ENCODE results near the gene GBP2. TPM values are rescaled to one million over a fixed set of nuclear protein-coding genes. Genes with fewer than 3 reads are reported as not detected.

The GBP2 gene
- total RNA-seq, 1 experiment from 2014 or later = 0.24 TPM

DNA sequence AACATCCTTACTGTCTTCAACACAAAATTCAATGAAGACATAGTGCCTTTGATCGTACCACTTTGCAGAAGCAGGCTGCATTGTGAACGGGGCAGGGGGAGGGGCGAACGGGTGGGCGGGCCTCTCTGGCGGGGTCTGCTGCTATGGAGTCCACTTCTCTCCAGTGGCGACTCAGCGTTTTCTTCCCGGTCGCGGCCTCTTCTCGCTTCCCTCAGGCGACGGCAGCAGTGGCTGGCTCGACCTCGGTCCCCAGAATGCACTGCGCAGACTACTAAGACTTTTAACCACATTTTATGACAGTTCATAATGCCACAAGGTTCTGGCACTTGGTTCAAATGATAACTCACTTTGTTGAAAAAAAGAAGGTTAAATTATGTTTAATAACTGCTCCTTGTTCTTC is 21.2 kb downstream of the GBP2 start (continued):
- TF ChIP-seq USF2 (CRISPR knock-in tag; IDR thresholded peaks at IDR 0.05) = no peak

DNA sequence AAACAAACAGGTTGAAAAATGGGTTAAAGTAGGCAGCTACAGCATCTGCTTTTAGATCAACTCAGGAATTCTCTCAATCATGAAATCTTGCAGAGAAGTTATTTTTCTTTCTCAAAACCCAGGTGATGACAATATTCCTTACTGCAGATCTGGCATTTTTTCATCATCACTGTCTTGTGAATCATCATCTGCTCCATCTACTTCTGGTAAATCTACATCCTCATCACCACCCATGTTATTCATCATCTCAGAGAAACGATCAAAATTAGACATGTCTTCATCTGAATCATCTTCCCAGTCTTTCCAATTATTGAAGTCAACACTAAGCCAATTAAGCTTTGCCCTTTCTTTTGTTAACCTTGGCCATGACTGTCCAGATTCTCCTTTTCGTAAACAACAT is 21.8 kb downstream of the GBP2 start:
- TF ChIP-seq NFYB (CRISPR knock-in tag; conservative IDR thresholded peaks at IDR 0.05; ENCODE audit: low read depth) (no peak), MYBL2 (CRISPR knock-in tag; IDR thresholded peaks at IDR 0.05) (no peak), CTCF (IDR thresholded peaks at IDR 0.05) (no peak), EMX1 (CRISPR knock-in tag; IDR thresholded peaks at IDR 0.05) (no peak), OVOL2 (CRISPR knock-in tag; IDR thresholded peaks at IDR 0.05; ENCODE audit: borderline replicate concordance) (no peak), ATF1 (CRISPR knock-in tag; IDR thresholded peaks at IDR 0.05) (no peak), ZNF232 (CRISPR knock-in tag; IDR thresholded peaks at IDR 0.05) (no peak), ZNF281 (CRISPR knock-in tag; IDR thresholded peaks at IDR 0.05) (no peak), ZNF263 (CRISPR knock-in tag; IDR thresholded peaks at IDR 0.05; ENCODE audit: low read depth) (no peak), MLX (CRISPR knock-in tag; IDR thresholded peaks at IDR 0.05) (no peak), SMAD3 (CRISPR knock-in tag; IDR thresholded peaks at IDR 0.05; ENCODE audit: borderline replicate concordance) (no peak), MXD4 (CRISPR knock-in tag; IDR thresholded peaks at IDR 0.05; ENCODE audit: borderline replicate concordance) (no peak)
- TF ChIP-seq, protein P1, sequence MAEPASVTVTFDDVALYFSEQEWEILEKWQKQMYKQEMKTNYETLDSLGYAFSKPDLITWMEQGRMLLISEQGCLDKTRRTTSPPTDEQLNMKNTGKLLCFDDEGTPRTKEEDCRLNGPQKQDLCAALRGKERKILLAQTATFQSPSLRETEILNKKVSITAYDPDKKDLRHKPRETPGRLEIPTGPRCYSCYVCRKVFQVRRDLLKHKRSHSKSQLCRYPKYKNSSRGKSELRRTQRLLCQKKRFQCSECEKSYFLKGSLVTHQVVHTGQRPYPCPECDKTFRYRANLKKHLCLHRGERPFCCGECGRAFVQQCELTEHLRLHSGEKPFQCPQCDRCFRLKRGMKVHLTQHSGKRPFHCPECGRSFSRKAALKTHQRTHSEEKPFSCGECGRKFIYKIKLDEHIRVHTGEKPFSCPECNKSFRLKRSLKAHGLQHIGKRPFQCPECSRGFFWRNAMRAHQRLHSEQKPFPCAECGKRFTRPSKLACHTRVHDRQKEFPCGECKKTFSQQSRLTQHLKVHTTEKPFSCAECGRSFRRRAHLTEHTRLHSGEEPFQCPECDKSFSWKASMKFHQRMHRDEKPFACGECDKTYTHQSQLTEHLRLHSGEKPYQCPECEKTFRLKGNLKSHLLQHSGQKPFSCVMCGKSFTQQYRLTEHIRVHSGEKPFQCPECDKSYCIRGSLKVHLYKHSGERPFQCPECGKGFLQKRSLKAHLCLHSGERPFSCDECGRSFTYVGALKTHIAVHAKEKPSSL (CRISPR knock-in tag; conservative IDR thresholded peaks at IDR 0.05) = no peak
- TF ChIP-seq, protein P2, sequence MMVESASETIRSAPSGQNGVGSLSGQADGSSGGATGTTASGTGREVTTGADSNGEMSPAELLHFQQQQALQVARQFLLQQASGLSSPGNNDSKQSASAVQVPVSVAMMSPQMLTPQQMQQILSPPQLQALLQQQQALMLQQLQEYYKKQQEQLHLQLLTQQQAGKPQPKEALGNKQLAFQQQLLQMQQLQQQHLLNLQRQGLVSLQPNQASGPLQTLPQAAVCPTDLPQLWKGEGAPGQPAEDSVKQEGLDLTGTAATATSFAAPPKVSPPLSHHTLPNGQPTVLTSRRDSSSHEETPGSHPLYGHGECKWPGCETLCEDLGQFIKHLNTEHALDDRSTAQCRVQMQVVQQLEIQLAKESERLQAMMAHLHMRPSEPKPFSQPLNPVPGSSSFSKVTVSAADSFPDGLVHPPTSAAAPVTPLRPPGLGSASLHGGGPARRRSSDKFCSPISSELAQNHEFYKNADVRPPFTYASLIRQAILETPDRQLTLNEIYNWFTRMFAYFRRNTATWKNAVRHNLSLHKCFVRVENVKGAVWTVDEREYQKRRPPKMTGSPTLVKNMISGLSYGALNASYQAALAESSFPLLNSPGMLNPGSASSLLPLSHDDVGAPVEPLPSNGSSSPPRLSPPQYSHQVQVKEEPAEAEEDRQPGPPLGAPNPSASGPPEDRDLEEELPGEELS (CRISPR knock-in tag; IDR thresholded peaks at IDR 0.05) = no peak
- H3K4me3 Mint-ChIP-seq = no peak overlapping the region
- peaks cover 12% of the 10 kb centered on the region for H3K4me1 Mint-ChIP-seq
- H3K27ac Mint-ChIP-seq = no peak overlapping the region
- H3K9me3 Mint-ChIP-seq = peaks cover 15% of the 10 kb centered on the region
- no peaks in the 10 kb centered on the region; the same call in 1 of the 2 replicates for H3K27me3 Mint-ChIP-seq (ENCODE audit: low read depth)
- no peaks in the 10 kb centered on the region; the same call in 1 of the 2 replicates for H3K36me3 Mint-ChIP-seq
- ATAC-seq (no peak), DNase-seq (ENCODE audit: low spot score) (no peak)
- POLR2A ChIA-PET = no interaction called here
- CTCF ChIA-PET = no interaction called here
